SK-N-SH treated with all-trans-retinoic acid at 6 μM for 48 hours (cell line): ENCODE results near the gene ANKRD28.
A peak's percentile ranks its signal among the peaks of the same experiment; 100 is the strongest.

Experiments used
- CSDC2 ChIP-seq: fragments of 250-450 bp; sonication (Bioruptor Pico); IDR thresholded peaks from 2 replicates; pipeline ENCODE4 v1.5.0; 2020; ENCODE audit warnings: mild to moderate bottlenecking, moderate library complexity
- GLIS3 ChIP-seq: fragments of 250-450 bp; sonication (Bioruptor Pico); IDR thresholded peaks from 2 replicates; pipeline ENCODE4 v1.5.0; 2020; ENCODE audit warnings: mild to moderate bottlenecking, moderate library complexity
- ISL1 ChIP-seq: fragments of 250-450 bp; sonication (Bioruptor Pico); IDR thresholded peaks from 2 replicates; pipeline ENCODE4 v2.1.2; 2022; ENCODE audit warnings: mild to moderate bottlenecking, moderate library complexity
- PATZ1 ChIP-seq: fragments of 250-450 bp; sonication (Bioruptor Pico); IDR thresholded peaks from 2 replicates; pipeline ENCODE4 v1.8.0; 2020; ENCODE audit warnings: mild to moderate bottlenecking, moderate library complexity, borderline replicate concordance
- PPARA ChIP-seq: fragments of 250-450 bp; sonication (Bioruptor Pico); IDR thresholded peaks from 2 replicates; pipeline ENCODE4 v1.5.0; 2020; ENCODE audit warnings: mild to moderate bottlenecking, borderline replicate concordance
- RARB ChIP-seq: fragments of 250-450 bp; sonication (Bioruptor Pico); IDR thresholded peaks from 2 replicates; pipeline ENCODE4 v1.8.0; 2021; ENCODE audit warnings: mild to moderate bottlenecking, moderate library complexity
- SNAI2 ChIP-seq: fragments of 250-450 bp; sonication (Bioruptor Pico); IDR thresholded peaks from 2 replicates; pipeline ENCODE4 v1.5.0; 2020; ENCODE audit warnings: mild to moderate bottlenecking, moderate library complexity
- TSHZ2 ChIP-seq: fragments of 250-450 bp; sonication (Bioruptor Pico); IDR thresholded peaks from 2 replicates; pipeline ENCODE4 v1.5.0; 2020; ENCODE audit warnings: mild to moderate bottlenecking, moderate library complexity
- ZC3H10 ChIP-seq: fragments of 250-450 bp; sonication (Bioruptor Pico); IDR thresholded peaks from 2 replicates; pipeline ENCODE4 v1.5.1; 2021; ENCODE audit warnings: mild to moderate bottlenecking, moderate library complexity
- ZFP3 ChIP-seq: fragments of 250-450 bp; sonication (Bioruptor Pico); IDR thresholded peaks from 2 replicates; pipeline ENCODE4 v1.5.0; 2020; ENCODE audit warnings: mild to moderate bottlenecking, moderate library complexity
- ZFP30 ChIP-seq: fragments of 450-650 bp; formaldehyde crosslinking; IDR thresholded peaks from 2 replicates; pipeline ENCODE4 v1.5.0; 2022; ENCODE audit warnings: mild to moderate bottlenecking, moderate library complexity
- ZNF70 ChIP-seq: fragments of 450-650 bp; formaldehyde crosslinking; IDR thresholded peaks from 2 replicates; pipeline ENCODE4 v1.5.0; 2020; ENCODE audit warnings: mild to moderate bottlenecking, moderate library complexity
- TF ChIP-seq, protein P1 (sequence below): fragments of 250-450 bp; sonication (Bioruptor Pico); IDR thresholded peaks from 2 replicates; pipeline ENCODE4 v1.5.1; 2020; ENCODE audit warnings: low read depth, mild to moderate bottlenecking, moderate library complexity
- TF ChIP-seq, protein P2 (sequence below): fragments of 250-450 bp; sonication (Bioruptor Pico); IDR thresholded peaks from 2 replicates; pipeline ENCODE4 v1.8.0; 2021; ENCODE audit warnings: low read depth, mild to moderate bottlenecking, moderate library complexity, borderline replicate concordance

DNA sequence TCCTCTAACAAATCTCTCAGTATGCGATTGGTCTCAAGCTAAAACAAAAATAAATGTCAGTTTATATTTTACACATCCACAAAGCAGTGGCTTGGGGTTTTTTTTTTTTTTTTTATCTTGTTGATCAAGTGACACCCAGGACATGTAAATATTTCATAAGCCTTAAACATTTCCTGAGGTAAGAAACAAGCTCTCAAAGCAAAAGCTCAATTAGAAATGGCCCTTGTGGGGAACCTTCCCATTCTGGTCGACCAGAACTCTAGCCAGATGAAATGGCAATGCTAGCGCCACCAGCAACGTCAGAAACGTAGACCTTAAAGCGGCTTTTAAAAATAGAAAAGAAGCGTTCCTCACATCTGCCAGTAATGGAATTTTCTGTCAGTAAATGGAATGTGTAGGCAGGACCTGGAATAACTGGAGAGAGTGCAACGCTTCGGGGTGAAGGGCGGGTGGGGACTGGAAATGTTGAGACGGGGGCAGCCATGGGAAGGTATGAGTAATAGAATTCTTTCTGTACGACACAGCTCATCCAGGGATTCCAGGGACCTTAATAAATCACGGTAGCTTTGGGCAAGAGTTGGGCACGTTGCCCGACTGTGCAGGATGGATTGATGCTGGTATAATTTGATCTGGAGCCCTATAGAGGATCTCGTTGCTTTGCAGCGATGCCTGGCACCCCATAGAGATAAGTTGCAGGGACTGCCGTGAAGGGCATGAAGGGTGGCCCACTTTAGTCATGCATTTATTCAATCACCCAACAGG, 151.9 kb downstream of the ANKRD28 start:
- TF ChIP-seq PATZ1 (CRISPR knock-in tag) (peak; percentile 35; the same call in 1 of the 2 replicates), TSHZ2 (CRISPR knock-in tag) (peak; percentile 53; the same call in 1 of the 2 replicates), GLIS3 (CRISPR knock-in tag) (no peak), CSDC2 (CRISPR knock-in tag) (no peak), ZC3H10 (no peak), ZFP30 (CRISPR knock-in tag) (no peak), RARB (CRISPR knock-in tag) (no peak), PPARA (CRISPR knock-in tag) (no peak), ISL1 (peak; percentile 67; the same call in 1 of the 2 replicates), ZFP3 (CRISPR knock-in tag) (peak; percentile 33; the same call in 1 of the 2 replicates), ZNF70 (CRISPR knock-in tag) (no peak), SNAI2 (CRISPR knock-in tag) (no peak)
- TF ChIP-seq, protein P1, sequence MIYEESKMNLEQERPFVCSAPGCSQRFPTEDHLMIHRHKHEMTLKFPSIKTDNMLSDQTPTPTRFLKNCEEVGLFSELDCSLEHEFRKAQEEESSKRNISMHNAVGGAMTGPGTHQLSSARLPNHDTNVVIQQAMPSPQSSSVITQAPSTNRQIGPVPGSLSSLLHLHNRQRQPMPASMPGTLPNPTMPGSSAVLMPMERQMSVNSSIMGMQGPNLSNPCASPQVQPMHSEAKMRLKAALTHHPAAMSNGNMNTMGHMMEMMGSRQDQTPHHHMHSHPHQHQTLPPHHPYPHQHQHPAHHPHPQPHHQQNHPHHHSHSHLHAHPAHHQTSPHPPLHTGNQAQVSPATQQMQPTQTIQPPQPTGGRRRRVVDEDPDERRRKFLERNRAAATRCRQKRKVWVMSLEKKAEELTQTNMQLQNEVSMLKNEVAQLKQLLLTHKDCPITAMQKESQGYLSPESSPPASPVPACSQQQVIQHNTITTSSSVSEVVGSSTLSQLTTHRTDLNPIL (CRISPR knock-in tag), result no peak
- TF ChIP-seq, protein P2, sequence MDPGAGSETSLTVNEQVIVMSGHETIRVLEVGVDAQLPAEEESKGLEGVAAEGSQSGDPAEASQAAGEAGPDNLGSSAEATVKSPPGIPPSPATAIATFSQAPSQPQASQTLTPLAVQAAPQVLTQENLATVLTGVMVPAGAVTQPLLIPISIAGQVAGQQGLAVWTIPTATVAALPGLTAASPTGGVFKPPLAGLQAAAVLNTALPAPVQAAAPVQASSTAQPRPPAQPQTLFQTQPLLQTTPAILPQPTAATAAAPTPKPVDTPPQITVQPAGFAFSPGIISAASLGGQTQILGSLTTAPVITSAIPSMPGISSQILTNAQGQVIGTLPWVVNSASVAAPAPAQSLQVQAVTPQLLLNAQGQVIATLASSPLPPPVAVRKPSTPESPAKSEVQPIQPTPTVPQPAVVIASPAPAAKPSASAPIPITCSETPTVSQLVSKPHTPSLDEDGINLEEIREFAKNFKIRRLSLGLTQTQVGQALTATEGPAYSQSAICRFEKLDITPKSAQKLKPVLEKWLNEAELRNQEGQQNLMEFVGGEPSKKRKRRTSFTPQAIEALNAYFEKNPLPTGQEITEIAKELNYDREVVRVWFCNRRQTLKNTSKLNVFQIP (CRISPR knock-in tag), result 0 out of 2 replicates have a peak, but pooled peaks have one; percentile 31
